ENCODE data around the gene FCRLA. TPM values are rescaled to one million over a fixed set of nuclear protein-coding genes. Genes with fewer than 3 reads are reported as not detected.
"Not testable (repeated sequence)": the region's sequence is repeated elsewhere in the genome, so short reads cannot be mapped to it uniquely, and the experiment has no call there.

FCRLA gene, protein sequence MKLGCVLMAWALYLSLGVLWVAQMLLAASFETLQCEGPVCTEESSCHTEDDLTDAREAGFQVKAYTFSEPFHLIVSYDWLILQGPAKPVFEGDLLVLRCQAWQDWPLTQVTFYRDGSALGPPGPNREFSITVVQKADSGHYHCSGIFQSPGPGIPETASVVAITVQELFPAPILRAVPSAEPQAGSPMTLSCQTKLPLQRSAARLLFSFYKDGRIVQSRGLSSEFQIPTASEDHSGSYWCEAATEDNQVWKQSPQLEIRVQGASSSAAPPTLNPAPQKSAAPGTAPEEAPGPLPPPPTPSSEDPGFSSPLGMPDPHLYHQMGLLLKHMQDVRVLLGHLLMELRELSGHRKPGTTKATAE
- not detected for total RNA-seq

DNA sequence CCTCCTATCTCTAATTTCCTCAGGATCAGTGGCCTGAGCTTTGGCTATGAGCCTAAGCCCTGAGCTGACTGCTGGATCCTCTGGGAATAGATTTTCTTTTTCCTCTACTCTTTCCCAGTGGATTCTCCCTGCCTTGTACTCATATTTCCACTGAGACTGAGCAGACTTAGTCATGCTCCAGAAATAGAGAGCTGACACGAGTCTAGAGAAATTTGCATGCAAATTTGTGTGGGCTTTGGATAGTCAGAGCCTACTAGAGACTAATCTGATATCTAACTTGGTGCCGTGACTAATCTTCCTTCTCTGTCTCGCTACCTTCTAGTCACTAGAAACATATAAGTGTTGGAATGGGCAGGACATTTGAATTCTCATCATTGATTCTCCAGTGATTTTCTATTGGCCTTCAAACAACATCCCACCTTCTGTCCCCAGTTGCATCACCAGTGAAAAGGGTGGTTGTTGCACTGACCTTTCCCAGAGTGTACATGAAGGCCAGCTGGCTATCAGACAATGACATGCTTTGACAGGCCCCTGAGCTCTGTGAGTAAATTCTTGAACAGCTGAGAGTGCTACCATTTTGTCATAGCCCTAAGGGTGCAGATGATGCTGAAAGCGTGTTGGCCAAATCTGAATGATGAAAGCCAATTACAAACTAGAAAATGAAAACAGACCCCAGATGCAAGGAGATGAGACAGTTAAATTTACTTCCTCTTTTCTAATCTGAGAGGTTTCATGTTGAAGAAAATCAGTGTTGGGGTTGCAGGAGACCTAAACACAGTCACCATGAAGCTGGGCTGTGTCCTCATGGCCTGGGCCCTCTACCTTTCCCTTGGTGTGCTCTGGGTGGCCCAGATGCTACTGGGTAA, at the start of gene FCRLA:
TSS of gene FCRLA (plus strand) at position 748 of the 866 bp plus-strand sequence. CDS start at position 784, 36 bp downstream.
- TF ChIP-seq, protein P1, sequence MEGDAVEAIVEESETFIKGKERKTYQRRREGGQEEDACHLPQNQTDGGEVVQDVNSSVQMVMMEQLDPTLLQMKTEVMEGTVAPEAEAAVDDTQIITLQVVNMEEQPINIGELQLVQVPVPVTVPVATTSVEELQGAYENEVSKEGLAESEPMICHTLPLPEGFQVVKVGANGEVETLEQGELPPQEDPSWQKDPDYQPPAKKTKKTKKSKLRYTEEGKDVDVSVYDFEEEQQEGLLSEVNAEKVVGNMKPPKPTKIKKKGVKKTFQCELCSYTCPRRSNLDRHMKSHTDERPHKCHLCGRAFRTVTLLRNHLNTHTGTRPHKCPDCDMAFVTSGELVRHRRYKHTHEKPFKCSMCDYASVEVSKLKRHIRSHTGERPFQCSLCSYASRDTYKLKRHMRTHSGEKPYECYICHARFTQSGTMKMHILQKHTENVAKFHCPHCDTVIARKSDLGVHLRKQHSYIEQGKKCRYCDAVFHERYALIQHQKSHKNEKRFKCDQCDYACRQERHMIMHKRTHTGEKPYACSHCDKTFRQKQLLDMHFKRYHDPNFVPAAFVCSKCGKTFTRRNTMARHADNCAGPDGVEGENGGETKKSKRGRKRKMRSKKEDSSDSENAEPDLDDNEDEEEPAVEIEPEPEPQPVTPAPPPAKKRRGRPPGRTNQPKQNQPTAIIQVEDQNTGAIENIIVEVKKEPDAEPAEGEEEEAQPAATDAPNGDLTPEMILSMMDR (IDR thresholded peaks at IDR 0.05): no peak
- no peak for DNase-seq (ENCODE audit: low spot score)
- peaks cover 0 to 17% of the 10 kb centered on the region in 2 donors for H3K4me1 ChIP-seq (ENCODE audit: control insufficient read depth in 1 of 2, low read depth in 2 of 2)
- H3K36me3 ChIP-seq: no peaks in the 10 kb centered on the region
- H3K27ac ChIP-seq: peak within 1 kb of the TSS; percentile 35 to 56
- no peaks in the 10 kb centered on the region for H3K9me3 ChIP-seq
- peak; percentile 62 for ATAC-seq (ENCODE audit: insufficient number of reproducible peaks, low FRiP score, low read depth)
- H3K27me3 ChIP-seq (replicated peaks; ENCODE audit: insufficient read depth): no peaks in the 10 kb centered on the region
- H3K4me3 ChIP-seq: no peak within 1 kb of the TSS

DNA sequence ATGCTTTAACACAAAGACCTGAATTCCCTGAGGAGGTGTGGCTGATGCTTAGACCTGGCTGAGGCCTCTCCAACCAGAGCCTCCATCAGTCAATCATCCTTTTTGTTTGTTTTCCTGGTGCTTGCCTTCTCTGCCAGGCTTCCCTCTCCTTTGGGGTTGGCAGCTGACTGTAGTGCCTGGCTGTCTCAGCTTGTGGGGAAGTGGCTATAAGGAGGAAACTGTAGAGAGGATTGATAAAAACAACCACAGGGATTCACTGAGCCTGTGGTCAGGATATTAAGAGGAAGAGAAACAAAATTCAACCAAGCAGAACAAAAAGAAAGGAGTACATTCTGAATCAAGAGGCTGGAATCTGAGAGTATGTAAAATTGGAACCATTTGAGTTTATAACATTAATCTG, 48.5 kb upstream of the FCRLA start:
- H3K4me1 ChIP-seq (ENCODE audit: control insufficient read depth in 1 of 2, low read depth in 2 of 2); H3K4me3 ChIP-seq; H3K36me3 ChIP-seq; H3K9me3 ChIP-seq; H3K27me3 ChIP-seq (replicated peaks; ENCODE audit: insufficient read depth); DNase-seq (ENCODE audit: low spot score); ATAC-seq (ENCODE audit: insufficient number of reproducible peaks, low FRiP score, low read depth); H3K27ac ChIP-seq: not testable (repeated sequence)

DNA sequence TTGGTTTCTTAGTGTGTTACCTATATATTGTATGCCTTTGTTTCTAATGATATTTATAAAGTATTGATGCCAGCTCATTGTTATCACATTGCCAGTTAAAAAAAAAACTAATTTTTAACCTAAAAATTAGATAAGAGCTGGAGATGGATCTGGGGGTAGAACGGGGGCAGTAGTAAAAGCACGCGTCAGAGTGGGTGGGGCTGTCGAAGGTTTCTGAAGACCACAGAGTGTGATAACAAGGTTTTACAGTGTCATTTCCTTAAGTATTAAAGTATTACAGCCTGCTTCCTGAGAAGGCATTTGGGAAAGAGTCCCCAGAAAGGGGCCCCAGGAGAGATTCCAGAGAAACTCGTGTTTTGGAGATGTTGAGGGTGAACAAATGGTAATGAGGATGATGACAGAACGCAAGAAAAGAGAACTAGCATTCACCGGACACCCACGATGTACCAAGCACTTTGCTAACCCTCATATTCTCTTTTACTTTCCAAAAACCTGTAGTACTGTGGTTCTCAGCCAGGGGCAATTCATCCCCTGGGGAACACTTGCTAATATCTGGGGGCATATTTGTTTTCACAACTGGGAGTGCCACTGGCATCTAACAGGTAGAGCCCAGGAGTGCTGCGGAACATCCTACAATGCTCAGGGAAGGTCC, 45.2 kb upstream of the FCRLA start:
- not testable (repeated sequence) for H3K27me3 ChIP-seq (replicated peaks; ENCODE audit: insufficient read depth); H3K9me3 ChIP-seq; H3K4me1 ChIP-seq (ENCODE audit: control insufficient read depth in 1 of 2, low read depth in 2 of 2); H3K27ac ChIP-seq; H3K36me3 ChIP-seq; H3K4me3 ChIP-seq; ATAC-seq (ENCODE audit: insufficient number of reproducible peaks, low FRiP score, low read depth); DNase-seq (ENCODE audit: low spot score)

DNA sequence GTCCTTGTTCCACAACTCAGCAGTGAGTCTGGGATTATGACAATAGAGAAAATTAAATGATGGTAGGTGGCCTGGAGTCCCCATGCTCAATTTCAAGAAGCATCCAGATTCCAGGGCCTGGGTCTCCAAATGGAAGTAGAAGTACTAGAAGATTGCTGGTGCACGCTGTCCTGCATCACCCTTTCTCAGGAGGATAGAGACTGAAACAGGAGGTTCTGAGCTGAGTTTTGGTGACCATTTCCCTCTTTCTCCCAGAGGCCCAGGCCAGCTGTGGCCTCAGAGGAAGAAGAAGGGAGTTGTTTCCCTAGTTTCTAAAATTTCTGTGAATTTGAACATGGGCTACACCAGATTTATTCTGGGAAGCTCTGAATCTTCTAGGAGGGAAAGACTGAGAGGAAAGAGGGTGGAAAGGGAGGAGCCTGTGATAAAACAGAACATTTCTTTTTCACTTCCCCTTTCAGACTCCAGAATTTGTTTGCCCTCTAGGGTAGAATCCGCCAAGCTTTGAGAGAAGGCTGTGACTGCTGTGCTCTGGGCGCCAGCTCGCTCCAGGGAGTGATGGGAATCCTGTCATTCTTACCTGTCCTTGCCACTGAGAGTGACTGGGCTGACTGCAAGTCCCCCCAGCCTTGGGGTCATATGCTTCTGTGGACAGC, 44.2 kb upstream of the FCRLA start, which contains the start of gene FCGR2B:
TSS of gene FCGR2B (plus strand) at position 460 of the 656 bp plus-strand sequence. CDS start at position 559, 99 bp downstream.
- H3K27me3 ChIP-seq (replicated peaks; ENCODE audit: insufficient read depth); H3K27ac ChIP-seq; H3K4me3 ChIP-seq; DNase-seq (ENCODE audit: low spot score); H3K9me3 ChIP-seq; ATAC-seq (ENCODE audit: insufficient number of reproducible peaks, low FRiP score, low read depth); H3K36me3 ChIP-seq; H3K4me1 ChIP-seq (ENCODE audit: control insufficient read depth in 1 of 2, low read depth in 2 of 2): not testable (repeated sequence)

DNA sequence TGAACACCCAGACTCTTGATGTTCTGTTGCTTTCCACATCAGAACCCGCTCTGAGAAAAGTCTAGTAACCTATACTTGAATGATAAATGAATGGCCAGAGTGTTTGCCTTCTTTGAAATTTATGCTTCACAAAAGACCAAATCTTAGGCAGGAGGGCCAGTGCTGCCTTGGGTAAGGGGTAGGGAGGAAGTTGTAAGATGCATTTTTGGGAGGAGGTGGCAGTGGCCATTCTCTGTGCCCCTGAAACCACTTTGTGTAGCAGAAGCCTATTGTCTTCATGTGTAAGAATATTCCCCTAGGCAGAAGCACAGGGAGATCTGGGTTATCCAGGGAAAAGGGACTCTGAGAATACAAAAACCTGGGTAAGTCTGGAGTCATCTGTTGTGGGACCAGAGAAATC, 43.5 kb upstream of the FCRLA start:
- H3K4me3 ChIP-seq; H3K27ac ChIP-seq; H3K4me1 ChIP-seq (ENCODE audit: control insufficient read depth in 1 of 2, low read depth in 2 of 2); H3K9me3 ChIP-seq; H3K36me3 ChIP-seq; ATAC-seq (ENCODE audit: insufficient number of reproducible peaks, low FRiP score, low read depth); DNase-seq (ENCODE audit: low spot score); H3K27me3 ChIP-seq (replicated peaks; ENCODE audit: insufficient read depth): not testable (repeated sequence)

DNA sequence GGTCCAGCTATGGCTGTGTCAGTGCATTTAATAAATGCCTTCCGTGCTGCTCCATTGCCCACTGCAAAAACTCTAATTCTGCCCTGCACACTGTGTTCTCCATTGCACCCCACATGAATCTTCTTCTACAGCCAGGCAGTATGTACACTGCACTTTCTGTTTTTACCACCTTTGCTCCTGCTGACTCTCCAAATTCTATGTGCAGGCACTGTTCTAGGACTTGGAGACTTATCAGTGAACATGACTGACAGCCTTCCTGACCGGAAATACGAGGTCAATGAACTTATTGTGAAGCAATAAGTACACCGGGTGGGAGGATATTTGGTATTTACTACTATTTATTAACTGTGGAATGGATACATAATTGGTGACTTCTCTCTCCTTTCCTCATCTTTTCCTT, 42.3 kb upstream of the FCRLA start:
- not testable (repeated sequence) for H3K4me3 ChIP-seq; H3K27ac ChIP-seq; DNase-seq (ENCODE audit: low spot score); H3K27me3 ChIP-seq (replicated peaks; ENCODE audit: insufficient read depth); H3K4me1 ChIP-seq (ENCODE audit: control insufficient read depth in 1 of 2, low read depth in 2 of 2); H3K36me3 ChIP-seq; H3K9me3 ChIP-seq; ATAC-seq (ENCODE audit: insufficient number of reproducible peaks, low FRiP score, low read depth)

DNA sequence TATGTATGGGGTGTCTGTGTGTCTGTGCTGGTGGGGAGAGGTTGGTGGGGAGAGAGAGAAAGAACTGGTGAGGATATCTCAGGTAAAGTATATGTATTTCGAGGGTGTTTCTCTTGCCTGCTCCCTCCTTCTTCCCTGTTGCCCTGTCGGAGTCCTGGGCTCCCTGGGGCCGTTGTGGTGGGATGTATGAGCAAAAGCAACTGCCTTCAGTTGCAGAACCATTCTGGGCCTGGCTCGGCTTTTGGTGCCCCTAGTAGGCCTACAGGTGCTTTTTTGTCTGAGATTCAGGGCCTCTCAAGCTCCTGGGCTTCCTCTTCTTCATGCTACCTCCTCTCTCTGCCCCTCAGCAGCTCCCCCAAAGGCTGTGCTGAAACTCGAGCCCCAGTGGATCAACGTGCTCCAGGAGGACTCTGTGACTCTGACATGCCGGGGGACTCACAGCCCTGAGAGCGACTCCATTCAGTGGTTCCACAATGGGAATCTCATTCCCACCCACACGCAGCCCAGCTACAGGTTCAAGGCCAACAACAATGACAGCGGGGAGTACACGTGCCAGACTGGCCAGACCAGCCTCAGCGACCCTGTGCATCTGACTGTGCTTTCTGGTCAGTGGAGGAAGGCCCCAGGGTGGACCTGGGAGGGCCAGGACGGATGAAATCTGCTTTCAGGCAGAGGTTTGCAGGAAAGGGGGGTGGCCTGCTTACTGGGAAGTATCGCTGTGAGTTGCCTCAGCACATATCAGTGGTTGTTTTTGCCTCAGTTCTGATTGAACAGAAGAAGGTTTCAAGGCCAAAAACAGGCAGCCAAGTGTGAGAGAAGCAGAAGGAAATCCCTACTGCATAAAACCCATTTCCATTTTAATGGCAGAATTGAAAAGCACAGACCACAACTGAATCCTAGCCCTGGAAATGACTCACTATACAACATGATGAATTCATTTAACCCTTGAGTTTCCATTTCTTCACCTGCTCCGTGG, 35.7 kb upstream of the FCRLA start:
- not testable (repeated sequence) for H3K27ac ChIP-seq; H3K9me3 ChIP-seq; ATAC-seq (ENCODE audit: insufficient number of reproducible peaks, low FRiP score, low read depth); H3K4me3 ChIP-seq; H3K27me3 ChIP-seq (replicated peaks; ENCODE audit: insufficient read depth); H3K4me1 ChIP-seq (ENCODE audit: control insufficient read depth in 1 of 2, low read depth in 2 of 2); H3K36me3 ChIP-seq; DNase-seq (ENCODE audit: low spot score)

DNA sequence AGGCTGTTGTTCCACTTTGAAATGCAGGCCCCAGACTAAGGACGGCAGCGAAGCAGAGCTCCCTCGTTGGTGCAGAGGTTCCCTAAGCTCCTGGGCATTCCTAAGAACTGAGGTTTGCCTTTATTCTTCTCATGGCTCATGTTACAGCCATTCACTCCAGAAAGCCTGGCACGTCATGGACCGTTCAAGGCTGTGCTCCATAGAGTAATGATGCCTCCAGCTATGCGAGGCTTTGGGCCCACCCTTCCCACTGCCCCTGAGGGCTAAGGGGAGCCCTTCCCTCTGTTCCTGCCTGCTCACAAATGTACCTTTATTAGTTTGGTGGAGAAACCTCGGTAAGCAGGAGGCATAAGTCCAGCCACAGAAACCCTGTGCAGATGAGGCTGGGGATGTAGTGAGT, 33.6 kb upstream of the FCRLA start:
- H3K4me1 ChIP-seq (ENCODE audit: control insufficient read depth in 1 of 2, low read depth in 2 of 2); H3K36me3 ChIP-seq; H3K27ac ChIP-seq; ATAC-seq (ENCODE audit: insufficient number of reproducible peaks, low FRiP score, low read depth); DNase-seq (ENCODE audit: low spot score); H3K27me3 ChIP-seq (replicated peaks; ENCODE audit: insufficient read depth); H3K4me3 ChIP-seq; H3K9me3 ChIP-seq: not testable (repeated sequence)

DNA sequence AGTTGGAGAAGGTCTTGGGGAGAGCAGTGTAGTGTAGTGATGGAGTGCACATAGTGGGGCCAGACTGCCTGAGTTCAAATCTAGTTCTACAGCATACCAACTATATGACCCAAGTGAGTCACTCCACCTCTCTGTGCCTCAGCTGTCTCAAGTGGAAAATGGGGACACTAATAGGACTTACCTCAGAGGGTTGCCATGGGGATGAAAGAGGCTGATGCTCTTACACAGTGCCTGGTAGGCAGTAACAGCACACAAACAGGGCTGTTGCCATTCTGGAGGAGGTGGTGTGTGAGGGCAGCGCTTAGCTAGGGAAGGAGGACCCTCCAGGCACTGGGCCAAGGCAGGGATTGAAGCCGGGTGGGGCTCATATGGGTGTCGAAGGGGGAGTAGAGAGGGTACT, 32.6 kb upstream of the FCRLA start:
- H3K9me3 ChIP-seq, H3K4me3 ChIP-seq: not testable (repeated sequence)

DNA sequence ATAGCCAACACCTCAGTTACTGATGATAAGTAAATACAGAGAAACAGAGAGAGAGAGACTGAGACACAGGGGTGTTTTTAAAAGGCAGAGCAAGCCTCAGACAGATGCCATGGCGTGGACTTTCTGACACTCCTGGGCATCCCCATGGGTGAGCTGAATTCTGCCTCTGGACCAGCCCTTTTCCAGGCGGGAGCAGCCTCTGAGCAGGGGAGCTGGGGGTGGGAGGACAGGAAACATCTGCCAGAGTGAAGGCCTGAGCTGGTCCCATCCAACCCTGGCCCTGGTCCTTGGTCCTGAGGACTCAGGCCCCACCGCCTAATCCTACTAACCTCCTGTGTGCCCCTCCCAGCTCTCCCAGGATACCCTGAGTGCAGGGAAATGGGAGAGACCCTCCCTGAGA, 32.1 kb upstream of the FCRLA start:
- not testable (repeated sequence) for H3K36me3 ChIP-seq; DNase-seq (ENCODE audit: low spot score); H3K4me1 ChIP-seq (ENCODE audit: control insufficient read depth in 1 of 2, low read depth in 2 of 2); H3K9me3 ChIP-seq; ATAC-seq (ENCODE audit: insufficient number of reproducible peaks, low FRiP score, low read depth); H3K27me3 ChIP-seq (replicated peaks; ENCODE audit: insufficient read depth); H3K4me3 ChIP-seq; H3K27ac ChIP-seq

More for the DNA sequence above, 32.6 kb upstream of the FCRLA start:
- H3K4me1 ChIP-seq (ENCODE audit: control insufficient read depth in 1 of 2, low read depth in 2 of 2); ATAC-seq (ENCODE audit: insufficient number of reproducible peaks, low FRiP score, low read depth); DNase-seq (ENCODE audit: low spot score); H3K36me3 ChIP-seq; H3K27ac ChIP-seq; H3K27me3 ChIP-seq (replicated peaks; ENCODE audit: insufficient read depth): not testable (repeated sequence)

Data from thoracic aorta (tissue), 2 donors.